Suppressor macrophage treated with lipopolysaccharide for 4 hours (primary cell): ENCODE measurements around the gene MED22.
"Not testable (repeated sequence)": the region's sequence is repeated elsewhere in the genome, so short reads cannot be mapped to it uniquely, and the experiment has no call there.

Experiments
- DNase-seq: peaks from one replicate; pipeline ENCODE4 v3.0.0-alpha.2; 2020

MED22 gene

GRCh38 chr9:133303266-133304157 lies 44.4 kb downstream of the MED22 start:
- DNase-seq = no peak

GRCh38 chr9:133301253-133302230 lies 46.4 kb downstream of the MED22 start:
- DNase-seq = no peak

- not testable (repeated sequence) for DNase-seq
Observed at GRCh38 chr9:133299996-133300395, 47.9 kb downstream of the MED22 start.

- no peak for DNase-seq
Observed at GRCh38 chr9:133294257-133294656, 53.7 kb downstream of the MED22 start.

- DNase-seq = no peak
Observed at GRCh38 chr9:133290751-133291302, 57.1 kb downstream of the MED22 start.
